HG03135 (cell line): ENCODE measurements around the gene CAMK2G.
"Not testable (repeated sequence)": the region's sequence is repeated elsewhere in the genome, so short reads cannot be mapped to it uniquely, and the experiment has no call there.

Source experiments
- ATAC-seq: cut with Tn5 transposase; IDR thresholded peaks from one replicate; pipeline ENCODE4 v1.9.1; 2021; ENCODE audit warnings: mild to moderate bottlenecking, moderate library complexity; ENCODE audit not compliant: unreplicated experiment

Gene CAMK2G

GRCh38 chr10:73874267-73875138, at the start of gene CAMK2G:
Gene CAMK2G, minus strand, starts transcription at chr10:73874555. Its CDS starts 94 bp downstream, at chr10:73874461.
- peak; percentile 74 for ATAC-seq

DNA sequence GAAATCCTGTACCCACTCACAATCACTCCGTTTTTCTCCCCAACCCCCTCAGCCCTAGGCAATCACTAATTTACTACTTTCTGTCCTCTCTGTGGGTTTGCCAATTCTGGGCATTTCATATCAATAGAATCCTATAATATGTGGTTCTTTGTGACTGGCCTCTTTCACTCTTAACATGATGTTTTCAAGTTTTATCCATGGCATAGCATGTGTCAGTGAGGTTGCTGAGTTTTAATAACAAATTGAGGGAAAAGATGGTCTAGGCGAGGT, 48.4 kb upstream of the CAMK2G start:
- ATAC-seq = no peak

GRCh38 chr10:73922007-73922863, 47.9 kb upstream of the CAMK2G start:
- no peak for ATAC-seq

DNA sequence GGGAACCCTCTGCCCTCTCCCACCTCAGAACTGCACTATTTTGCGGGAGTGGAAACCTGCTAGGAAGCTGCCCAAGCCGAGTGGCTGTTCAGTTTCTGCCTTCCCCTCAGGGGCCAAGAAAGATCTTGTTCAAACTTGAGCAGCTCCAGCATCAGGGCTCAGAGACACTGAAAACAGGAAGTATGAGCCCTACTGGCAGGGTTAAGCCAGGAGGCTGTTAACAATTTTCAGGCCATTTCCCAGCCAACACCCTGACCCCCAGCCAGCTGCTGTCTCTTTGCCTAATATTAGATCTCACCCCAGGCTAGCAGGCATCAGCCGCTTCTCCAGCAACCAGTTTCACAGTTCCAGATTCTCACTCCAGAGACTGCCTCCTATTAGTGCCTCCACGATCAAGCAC, 45.7 kb upstream of the CAMK2G start:
- no peak for ATAC-seq

GRCh38 chr10:73919481-73919880, 45.1 kb upstream of the CAMK2G start:
- not testable (repeated sequence) for ATAC-seq

DNA sequence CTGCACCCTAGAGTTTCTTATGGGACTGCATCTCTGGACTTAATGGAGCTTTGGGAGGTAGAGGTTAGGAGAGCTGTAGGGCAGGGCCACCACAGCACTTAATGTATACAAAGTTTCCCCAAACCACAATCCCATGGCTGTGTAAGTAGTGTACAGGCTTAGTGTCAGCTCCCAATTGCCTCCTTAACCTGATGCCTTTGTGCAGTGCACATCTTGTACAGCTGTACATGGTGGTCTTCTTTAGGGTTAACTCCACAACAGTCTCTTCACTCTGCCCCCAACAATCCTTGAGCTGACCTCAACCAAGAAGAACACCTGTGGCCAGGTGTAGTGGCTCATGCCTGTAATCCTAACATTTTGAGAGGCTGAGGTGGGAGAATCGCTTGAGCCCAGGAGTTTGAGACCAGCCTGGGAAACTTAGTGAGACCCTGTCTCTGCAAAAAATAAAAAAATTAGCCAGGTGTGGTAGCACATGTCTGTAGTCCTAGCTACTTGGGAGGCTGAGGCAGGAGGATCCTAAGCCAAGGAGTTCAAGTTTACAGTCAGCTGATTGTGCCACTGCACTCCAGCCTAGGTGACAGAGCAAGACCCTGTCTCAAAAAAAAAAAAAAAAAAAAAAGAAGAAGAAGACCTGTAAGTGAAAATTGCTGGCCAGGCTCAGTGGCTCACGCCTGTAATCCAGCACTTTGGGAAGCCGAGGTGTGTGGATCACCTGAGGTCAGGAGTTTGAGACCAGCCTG, 43.4 kb upstream of the CAMK2G start:
- no peak for ATAC-seq

- no peak for ATAC-seq
Measured at GRCh38 chr10:73916761-73917470, 42.6 kb upstream of the CAMK2G start.

GRCh38 chr10:73915206-73915851, 41.0 kb upstream of the CAMK2G start:
- ATAC-seq = no peak

DNA sequence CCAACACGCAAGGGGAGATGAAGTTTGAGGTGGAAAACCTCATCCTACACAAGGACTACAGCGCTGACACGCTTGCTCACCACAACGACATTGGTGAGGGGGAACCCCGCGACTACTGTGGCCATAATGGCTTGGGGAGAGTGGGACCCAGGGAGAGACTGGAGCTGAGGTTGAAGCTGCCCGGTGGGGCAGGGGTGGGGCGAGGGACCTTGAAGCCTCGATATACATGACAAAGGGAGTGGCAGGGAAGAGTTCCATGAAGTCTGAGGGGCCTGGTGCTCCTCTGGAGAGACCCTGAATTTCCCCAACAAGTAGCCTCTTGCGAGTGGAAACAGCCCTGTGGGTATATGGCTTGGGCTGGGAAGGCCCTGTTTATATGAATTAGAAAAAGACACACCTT, 39.7 kb upstream of the CAMK2G start:
- ATAC-seq = no peak

DNA sequence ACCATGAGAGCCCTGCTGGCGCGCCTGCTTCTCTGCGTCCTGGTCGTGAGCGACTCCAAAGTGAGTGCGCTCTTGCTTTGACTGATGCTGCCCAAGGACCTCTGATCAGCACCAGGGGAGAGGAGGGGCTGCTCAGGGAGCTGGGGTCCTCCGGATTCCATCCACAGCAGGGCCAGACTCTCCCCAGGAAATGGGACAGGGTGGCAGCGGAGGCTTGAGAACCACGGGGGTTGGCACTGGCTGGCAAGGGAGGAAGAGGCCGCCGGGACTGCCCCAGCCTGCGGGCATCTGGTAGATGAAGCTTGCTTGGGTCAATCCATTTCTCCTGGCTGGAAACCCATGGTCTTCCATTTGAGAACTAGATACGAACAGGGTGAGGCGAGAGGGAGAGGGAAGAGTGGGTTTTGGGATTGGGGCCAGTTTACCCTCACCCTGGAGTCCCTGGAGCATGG, 37.2 kb upstream of the CAMK2G start:
- no peak for ATAC-seq

- ATAC-seq = no peak
Measured at GRCh38 chr10:73910764-73911552, 36.6 kb upstream of the CAMK2G start, which contains the start of gene PLAU. Gene PLAU, plus strand, starts transcription at chr10:73911132. Its CDS starts 424 bp downstream, at chr10:73911556.

- ATAC-seq = no peak
Measured at GRCh38 chr10:73910401-73910763, 36.0 kb upstream of the CAMK2G start.

DNA sequence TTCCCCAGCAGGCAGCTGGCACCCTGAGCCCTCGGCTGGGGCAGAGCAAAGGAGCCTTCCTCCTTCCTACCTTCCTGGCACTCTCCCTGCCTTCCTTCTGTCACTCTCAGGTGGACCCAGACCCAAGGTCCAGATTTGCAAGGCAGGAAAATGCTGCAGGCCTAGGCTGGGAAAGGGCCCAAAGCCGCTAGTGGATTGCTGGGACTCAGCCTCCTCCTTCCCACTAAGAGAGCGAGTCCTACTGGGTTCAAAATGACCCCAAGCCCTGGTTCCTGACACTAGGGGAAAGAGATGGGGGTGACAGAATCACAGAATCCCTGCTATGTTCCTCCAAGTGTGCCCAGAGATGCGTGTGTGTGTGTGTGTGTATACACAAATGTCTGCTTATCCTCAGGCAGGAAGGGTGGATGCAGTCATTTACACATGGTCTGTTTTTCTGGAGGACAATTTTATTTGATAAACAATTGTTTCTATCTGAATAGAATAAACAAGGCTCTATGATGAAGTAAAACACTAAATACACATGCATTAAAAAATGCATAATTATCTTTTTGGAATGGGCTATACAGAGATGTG, 35.3 kb upstream of the CAMK2G start:
- no peak for ATAC-seq

GRCh38 chr10:73908853-73909539, 34.6 kb upstream of the CAMK2G start:
- peak; percentile 57 for ATAC-seq

GRCh38 chr10:73907841-73908517, 33.6 kb upstream of the CAMK2G start:
- no peak for ATAC-seq

GRCh38 chr10:73906524-73907447, 32.4 kb upstream of the CAMK2G start:
- no peak for ATAC-seq
